Measurements from ENCODE around the gene MACROD2.

MACROD2 gene

DNA sequence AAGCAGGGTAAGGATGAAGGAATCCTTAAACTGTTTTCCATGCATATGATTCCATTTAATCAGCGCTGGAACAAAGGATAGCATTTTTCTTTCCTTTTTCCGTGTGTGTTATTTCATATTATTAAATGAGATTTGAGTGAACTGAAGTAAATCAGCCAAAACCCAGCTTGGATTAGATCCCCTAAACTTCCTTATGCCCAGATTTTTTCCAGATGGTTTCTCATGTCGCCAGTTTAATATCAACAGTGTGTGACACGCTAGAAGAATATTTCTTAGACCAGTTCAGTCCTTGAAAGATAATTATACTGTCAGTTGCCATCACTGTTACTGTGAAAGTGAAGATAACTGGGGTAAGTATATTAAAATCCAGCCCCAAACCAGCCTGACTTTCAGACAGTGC lies 1568.5 kb downstream of the MACROD2 start:
- Histone ChIP-seq H3K9ac (no peak overlapping the region), H3K79me2 (no peaks in the 10 kb centered on the region), H2AFZ (no peak overlapping the region), H3K4me2 (ENCODE audit: low read length) (no peak overlapping the region), H3K36me3 (ENCODE audit: control insufficient read depth, insufficient read depth, low read length) (no peaks in the 10 kb centered on the region), H3K27ac (no peak overlapping the region), H3K27me3 (ENCODE audit: control insufficient read depth, insufficient read depth, low read length) (no peaks in the 10 kb centered on the region), H3K9me3 (ENCODE audit: control insufficient read depth, low read length) (no peaks in the 10 kb centered on the region), H3K4me1 (no peaks in the 10 kb centered on the region), H3K4me3 (ENCODE audit: low read depth, low read length) (no peak overlapping the region)
- TF ChIP-seq, protein P1, sequence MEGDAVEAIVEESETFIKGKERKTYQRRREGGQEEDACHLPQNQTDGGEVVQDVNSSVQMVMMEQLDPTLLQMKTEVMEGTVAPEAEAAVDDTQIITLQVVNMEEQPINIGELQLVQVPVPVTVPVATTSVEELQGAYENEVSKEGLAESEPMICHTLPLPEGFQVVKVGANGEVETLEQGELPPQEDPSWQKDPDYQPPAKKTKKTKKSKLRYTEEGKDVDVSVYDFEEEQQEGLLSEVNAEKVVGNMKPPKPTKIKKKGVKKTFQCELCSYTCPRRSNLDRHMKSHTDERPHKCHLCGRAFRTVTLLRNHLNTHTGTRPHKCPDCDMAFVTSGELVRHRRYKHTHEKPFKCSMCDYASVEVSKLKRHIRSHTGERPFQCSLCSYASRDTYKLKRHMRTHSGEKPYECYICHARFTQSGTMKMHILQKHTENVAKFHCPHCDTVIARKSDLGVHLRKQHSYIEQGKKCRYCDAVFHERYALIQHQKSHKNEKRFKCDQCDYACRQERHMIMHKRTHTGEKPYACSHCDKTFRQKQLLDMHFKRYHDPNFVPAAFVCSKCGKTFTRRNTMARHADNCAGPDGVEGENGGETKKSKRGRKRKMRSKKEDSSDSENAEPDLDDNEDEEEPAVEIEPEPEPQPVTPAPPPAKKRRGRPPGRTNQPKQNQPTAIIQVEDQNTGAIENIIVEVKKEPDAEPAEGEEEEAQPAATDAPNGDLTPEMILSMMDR (IDR thresholded peaks at IDR 0.05), result no peak

GRCh38 chr20:15564981-15565380 lies 1569.7 kb downstream of the MACROD2 start:
- H2AFZ ChIP-seq, result no peak overlapping the region
- H3K9ac ChIP-seq, result no peak overlapping the region
- no peaks in the 10 kb centered on the region for H3K27me3 ChIP-seq (ENCODE audit: control insufficient read depth, insufficient read depth, low read length)
- no peak overlapping the region for H3K27ac ChIP-seq
- no peaks in the 10 kb centered on the region for H3K9me3 ChIP-seq (ENCODE audit: control insufficient read depth, low read length)
- TF ChIP-seq, protein P1 (IDR thresholded peaks at IDR 0.05), result no peak
- no peaks in the 10 kb centered on the region for H3K4me1 ChIP-seq
- no peaks in the 10 kb centered on the region for H3K79me2 ChIP-seq
- H3K36me3 ChIP-seq (ENCODE audit: control insufficient read depth, insufficient read depth, low read length), result no peaks in the 10 kb centered on the region
- no peak overlapping the region for H3K4me3 ChIP-seq (ENCODE audit: low read depth, low read length)
- H3K4me2 ChIP-seq (ENCODE audit: low read length), result no peak overlapping the region

GRCh38 chr20:15565786-15566185 lies 1570.5 kb downstream of the MACROD2 start:
- Histone ChIP-seq H3K9ac (no peak overlapping the region), H3K27me3 (ENCODE audit: control insufficient read depth, insufficient read depth, low read length) (no peaks in the 10 kb centered on the region), H3K79me2 (no peaks in the 10 kb centered on the region), H3K9me3 (ENCODE audit: control insufficient read depth, low read length) (no peaks in the 10 kb centered on the region), H3K4me1 (no peaks in the 10 kb centered on the region), H3K36me3 (ENCODE audit: control insufficient read depth, insufficient read depth, low read length) (no peaks in the 10 kb centered on the region), H3K4me2 (ENCODE audit: low read length) (no peak overlapping the region), H3K4me3 (ENCODE audit: low read depth, low read length) (no peak overlapping the region), H2AFZ (no peak overlapping the region), H3K27ac (no peak overlapping the region)
- TF ChIP-seq, protein P1 (IDR thresholded peaks at IDR 0.05), result no peak

DNA sequence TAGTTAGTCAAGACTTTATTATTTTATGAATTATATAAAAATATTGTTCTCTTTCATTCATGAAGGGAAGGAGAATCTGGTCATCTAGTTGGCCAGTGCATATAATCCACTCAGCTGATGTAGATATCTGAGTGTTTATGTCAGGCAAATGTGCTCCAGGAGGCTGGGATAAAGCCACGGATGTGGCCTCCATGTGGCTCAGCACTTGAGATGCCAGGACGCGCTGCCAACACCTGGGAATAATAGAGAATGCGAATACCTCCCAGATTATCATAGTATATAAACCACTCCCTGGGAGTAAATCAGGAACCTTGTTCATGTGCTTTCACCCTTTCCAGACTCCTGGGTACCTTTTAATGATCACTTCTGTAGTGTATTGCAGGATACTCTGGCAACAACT lies 1571.9 kb downstream of the MACROD2 start:
- no peak overlapping the region for H3K9ac ChIP-seq

GRCh38 chr20:15570156-15570555 lies 1574.8 kb downstream of the MACROD2 start:
- no peak overlapping the region for H3K4me3 ChIP-seq (ENCODE audit: low read depth, low read length)
- H3K4me2 ChIP-seq (ENCODE audit: low read length), result no peak overlapping the region
- no peaks in the 10 kb centered on the region for H3K79me2 ChIP-seq
- H3K9ac ChIP-seq, result no peak overlapping the region
- no peak overlapping the region for H3K27ac ChIP-seq
- H3K36me3 ChIP-seq (ENCODE audit: control insufficient read depth, insufficient read depth, low read length), result no peaks in the 10 kb centered on the region
- H3K4me1 ChIP-seq, result no peaks in the 10 kb centered on the region
- H3K9me3 ChIP-seq (ENCODE audit: control insufficient read depth, low read length), result no peaks in the 10 kb centered on the region
- H2AFZ ChIP-seq, result no peak overlapping the region
- TF ChIP-seq, protein P1 (IDR thresholded peaks at IDR 0.05), result no peak
- no peaks in the 10 kb centered on the region for H3K27me3 ChIP-seq (ENCODE audit: control insufficient read depth, insufficient read depth, low read length)

More for the DNA sequence above, 1571.9 kb downstream of the MACROD2 start:
- TF ChIP-seq, protein P1 (IDR thresholded peaks at IDR 0.05), result no peak
- Histone ChIP-seq H3K4me1 (no peaks in the 10 kb centered on the region), H3K9me3 (ENCODE audit: control insufficient read depth, low read length) (no peaks in the 10 kb centered on the region), H3K4me3 (ENCODE audit: low read depth, low read length) (no peak overlapping the region), H3K79me2 (no peaks in the 10 kb centered on the region), H3K27me3 (ENCODE audit: control insufficient read depth, insufficient read depth, low read length) (no peaks in the 10 kb centered on the region), H3K4me2 (ENCODE audit: low read length) (no peak overlapping the region), H3K27ac (no peak overlapping the region), H3K36me3 (ENCODE audit: control insufficient read depth, insufficient read depth, low read length) (no peaks in the 10 kb centered on the region), H2AFZ (no peak overlapping the region)

All from parathyroid adenoma (tissue), 2 donors.